GM19463 (cell line): ENCODE results near the gene MAP1LC3C.
"Not testable (repeated sequence)": the region's sequence is repeated elsewhere in the genome, so short reads cannot be mapped to it uniquely, and the experiment has no call there.

Experiments
- ATAC-seq: cut with Tn5 transposase; IDR thresholded peaks from one replicate; pipeline ENCODE4 v1.9.1; 2021; ENCODE audit warnings: mild to moderate bottlenecking, moderate library complexity; ENCODE audit not compliant: unreplicated experiment

The MAP1LC3C gene

GRCh38 chr1:241994171-241994570 lies 4.7 kb downstream of the MAP1LC3C start:
- no peak for ATAC-seq

GRCh38 chr1:241992734-241993133 lies 6.2 kb downstream of the MAP1LC3C start:
- no peak for ATAC-seq

- no peak for ATAC-seq
Measured at GRCh38 chr1:241990040-241990439, 8.9 kb downstream of the MAP1LC3C start.

- not testable (repeated sequence) for ATAC-seq
Measured at GRCh38 chr1:241988389-241988930, 10.4 kb downstream of the MAP1LC3C start.

- no peak for ATAC-seq
Measured at GRCh38 chr1:241985787-241986186, 13.1 kb downstream of the MAP1LC3C start.

- ATAC-seq = no peak
Measured at GRCh38 chr1:241979926-241980325, 19.0 kb downstream of the MAP1LC3C start.

- no peak for ATAC-seq
Measured at GRCh38 chr1:241979071-241979470, 19.8 kb downstream of the MAP1LC3C start.

- ATAC-seq = no peak
Measured at GRCh38 chr1:241976229-241976628, 22.7 kb downstream of the MAP1LC3C start.

GRCh38 chr1:241972703-241973369 lies 26.1 kb downstream of the MAP1LC3C start:
- no peak for ATAC-seq

- no peak for ATAC-seq
Measured at GRCh38 chr1:241968611-241969010, 30.3 kb downstream of the MAP1LC3C start.

- ATAC-seq = no peak
Measured at GRCh38 chr1:241964550-241965282, 34.2 kb downstream of the MAP1LC3C start.

- ATAC-seq = no peak
Measured at GRCh38 chr1:241963722-241964121, 35.2 kb downstream of the MAP1LC3C start.

- ATAC-seq = no peak
Measured at GRCh38 chr1:241962153-241962552, 36.7 kb downstream of the MAP1LC3C start.

- no peak for ATAC-seq
Measured at GRCh38 chr1:241957692-241958494, 41.0 kb downstream of the MAP1LC3C start, which contains the start of gene BECN2. BECN2 (plus strand) TSS chr1:241957767; CDS start chr1:241957767, 0 bp downstream.

- ATAC-seq = no peak
Measured at GRCh38 chr1:241950390-241950789, 48.5 kb downstream of the MAP1LC3C start.

GRCh38 chr1:241947354-241947753 lies 51.5 kb downstream of the MAP1LC3C start:
- ATAC-seq = no peak
